OCI-LY1 (cell line): ENCODE measurements around the gene ATP8B1.

Experiments
- H2AFZ ChIP-seq: fragments of 200-600 bp; sonication (generic), shearing (Covaris generic); 2 replicates; pipeline ENCODE4 v1.6.0; 2014; ENCODE audit warnings: antibody characterized with exemption, mild to moderate bottlenecking, low read length
- H3F3A ChIP-seq: fragments of 200-600 bp; sonication (generic), shearing (Covaris generic); 2 replicates; pipeline ENCODE4 v1.6.0; 2014; ENCODE audit warnings: mild to moderate bottlenecking, antibody characterized with exemption, low read length, moderate library complexity; ENCODE audit not compliant: insufficient read depth
- H3K27ac ChIP-seq: fragments of 200-600 bp; sonication (generic); 2 replicates; pipeline ENCODE4 v1.5.1; 2014; ENCODE audit warnings: low read length, mixed run types, mild to moderate bottlenecking, low read depth; ENCODE audit not compliant: poor library complexity, severe bottlenecking
- H3K27me3 ChIP-seq: fragments of 200-600 bp; sonication (generic); 2 replicates; pipeline ENCODE4 v1.6.0; 2014; ENCODE audit warnings: antibody characterized with exemption, mild to moderate bottlenecking, low read length, moderate library complexity; ENCODE audit not compliant: insufficient read depth
- H3K36me3 ChIP-seq: fragments of 200-600 bp; sonication (generic); 2 replicates; pipeline ENCODE4 v1.6.1; 2014; ENCODE audit warnings: mild to moderate bottlenecking, antibody characterized with exemption, low read length, moderate library complexity, mixed read lengths; ENCODE audit not compliant: insufficient read depth
- H3K4me1 ChIP-seq: fragments of 200-600 bp; sonication (generic); 2 replicates; pipeline ENCODE4 v1.5.1; 2014; ENCODE audit warnings: mild to moderate bottlenecking, low read length, moderate library complexity; ENCODE audit not compliant: insufficient read depth, severe bottlenecking
- H3K4me2 ChIP-seq: fragments of 200-600 bp; sonication (generic), shearing (Covaris generic); 2 replicates; pipeline ENCODE4 v1.6.1; 2014; ENCODE audit warnings: low read length
- H3K4me3 ChIP-seq: fragments of 200-600 bp; sonication (generic); 2 replicates; pipeline ENCODE4 v1.5.1; 2014; ENCODE audit warnings: low read length, low read depth, mild to moderate bottlenecking, mixed read lengths; ENCODE audit not compliant: poor library complexity, severe bottlenecking
- H3K79me2 ChIP-seq: fragments of 200-600 bp; shearing (Covaris generic); 2 replicates; pipeline ENCODE4 v1.6.1; 2016; ENCODE audit warnings: mixed run types, low read length, mixed read lengths; ENCODE audit not compliant: insufficient read depth
- H3K9ac ChIP-seq: fragments of 200-600 bp; sonication (generic), shearing (Covaris generic); 2 replicates; pipeline ENCODE4 v1.6.1; 2014; ENCODE audit warnings: mild to moderate bottlenecking, low read length, mixed read lengths
- H3K9me2 ChIP-seq: fragments of 200-600 bp; sonication (generic), shearing (Covaris generic); 2 replicates; pipeline ENCODE4 v1.6.1; 2014; ENCODE audit warnings: low read depth, mild to moderate bottlenecking, low read length, mixed read lengths
- H3K9me3 ChIP-seq: fragments of 200-600 bp; shearing (Covaris generic); 2 replicates; pipeline ENCODE4 v1.6.1; 2014; ENCODE audit warnings: low read length, mixed read lengths
- H4K20me1 ChIP-seq: fragments of 200-600 bp; sonication (generic), shearing (Covaris generic); 2 replicates; pipeline ENCODE4 v1.6.0; 2016; ENCODE audit warnings: mild to moderate bottlenecking, low read length; ENCODE audit not compliant: insufficient read depth
- EZH2 ChIP-seq: fragments of 200-600 bp; sonication (generic), shearing (Covaris generic); IDR thresholded peaks from 2 replicates; pipeline ENCODE4 v1.8.0; 2017; ENCODE audit warnings: borderline replicate concordance, mixed run types, mild to moderate bottlenecking, antibody characterized with exemption, low read length, moderate library complexity, mixed read lengths
- TF ChIP-seq, protein P1 (sequence below): fragments of 200-600 bp; sonication (generic), shearing (Covaris generic); IDR thresholded peaks from 2 replicates; pipeline ENCODE4 v1.5.1; 2017; ENCODE audit warnings: mild to moderate bottlenecking, antibody characterized with exemption, low read length, moderate library complexity, mixed read lengths

ATP8B1 gene

GRCh38 chr18:57666818-57667497 is 136.2 kb downstream of the ATP8B1 start:
- Histone ChIP-seq H3K9me2 (no peaks in the 10 kb centered on the region), H4K20me1 (0 out of 2 replicates have a peak, but pooled peaks cover 2% of the 10 kb centered on the region), H3K4me1 (peaks cover 11% of the 10 kb centered on the region), H3K27me3 (no peaks in the 10 kb centered on the region), H3K36me3 (0 out of 2 replicates have a peak, but pooled peaks cover under 1% of the 10 kb centered on the region), H3K27ac (no peak overlapping the region), H3K4me2 (no peak overlapping the region), H3K9me3 (0 out of 2 replicates have a peak, but pooled peaks cover under 1% of the 10 kb centered on the region), H3K79me2 (peaks cover 50% of the 10 kb centered on the region), H3F3A (no peaks in the 10 kb centered on the region), H3K9ac (no peak overlapping the region), H3K4me3 (no peak overlapping the region), H2AFZ (no peak overlapping the region)
- TF ChIP-seq, protein P1, sequence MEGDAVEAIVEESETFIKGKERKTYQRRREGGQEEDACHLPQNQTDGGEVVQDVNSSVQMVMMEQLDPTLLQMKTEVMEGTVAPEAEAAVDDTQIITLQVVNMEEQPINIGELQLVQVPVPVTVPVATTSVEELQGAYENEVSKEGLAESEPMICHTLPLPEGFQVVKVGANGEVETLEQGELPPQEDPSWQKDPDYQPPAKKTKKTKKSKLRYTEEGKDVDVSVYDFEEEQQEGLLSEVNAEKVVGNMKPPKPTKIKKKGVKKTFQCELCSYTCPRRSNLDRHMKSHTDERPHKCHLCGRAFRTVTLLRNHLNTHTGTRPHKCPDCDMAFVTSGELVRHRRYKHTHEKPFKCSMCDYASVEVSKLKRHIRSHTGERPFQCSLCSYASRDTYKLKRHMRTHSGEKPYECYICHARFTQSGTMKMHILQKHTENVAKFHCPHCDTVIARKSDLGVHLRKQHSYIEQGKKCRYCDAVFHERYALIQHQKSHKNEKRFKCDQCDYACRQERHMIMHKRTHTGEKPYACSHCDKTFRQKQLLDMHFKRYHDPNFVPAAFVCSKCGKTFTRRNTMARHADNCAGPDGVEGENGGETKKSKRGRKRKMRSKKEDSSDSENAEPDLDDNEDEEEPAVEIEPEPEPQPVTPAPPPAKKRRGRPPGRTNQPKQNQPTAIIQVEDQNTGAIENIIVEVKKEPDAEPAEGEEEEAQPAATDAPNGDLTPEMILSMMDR = no peak
- TF ChIP-seq EZH2 = no peak

DNA sequence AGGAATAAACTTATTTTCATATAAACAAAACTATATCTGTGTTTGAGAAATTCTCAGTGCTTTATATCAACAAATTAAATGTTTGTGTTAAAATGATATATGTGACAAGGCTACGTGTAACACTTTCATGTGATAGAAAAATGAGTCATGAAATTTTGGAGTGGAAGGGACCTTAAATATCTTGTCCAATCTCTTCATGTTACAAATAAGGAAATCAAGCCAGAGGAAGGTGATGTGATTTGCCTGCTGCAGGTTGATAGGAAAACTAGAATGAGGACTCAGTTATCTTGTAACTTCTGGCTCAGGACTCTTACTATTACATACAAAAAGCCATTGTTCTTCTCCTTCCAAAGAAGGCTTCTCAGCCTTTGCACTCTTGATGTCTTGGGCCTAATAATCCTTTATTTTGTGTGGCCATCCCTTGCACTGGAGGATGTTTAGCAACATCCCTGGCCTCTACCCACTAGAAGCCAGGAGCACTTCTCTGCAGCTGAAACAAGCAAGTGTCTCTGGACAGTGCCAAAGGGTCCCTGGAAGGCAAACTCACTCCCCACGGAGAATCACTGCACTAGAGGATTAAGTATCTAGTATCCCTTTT is 138.4 kb downstream of the ATP8B1 start:
- H2AFZ ChIP-seq = no peak overlapping the region
- H3K79me2 ChIP-seq = peaks cover 48% of the 10 kb centered on the region
- H3F3A ChIP-seq = no peaks in the 10 kb centered on the region
- no peaks in the 10 kb centered on the region; the same call in 1 of the 2 replicates for H3K36me3 ChIP-seq
- H4K20me1 ChIP-seq = 0 out of 2 replicates have a peak, but pooled peaks cover 2% of the 10 kb centered on the region
- no peak overlapping the region for H3K9ac ChIP-seq
- no peaks in the 10 kb centered on the region for H3K27me3 ChIP-seq
- H3K4me2 ChIP-seq = no peak overlapping the region
- H3K9me2 ChIP-seq = no peaks in the 10 kb centered on the region
- H3K4me3 ChIP-seq = no peak overlapping the region
- TF ChIP-seq, protein P1 = no peak
- TF ChIP-seq EZH2 = no peak
- H3K27ac ChIP-seq = no peak overlapping the region
- H3K9me3 ChIP-seq = no peaks in the 10 kb centered on the region
- H3K4me1 ChIP-seq = peaks cover 11% of the 10 kb centered on the region

- Histone ChIP-seq H3K27me3 (no peaks in the 10 kb centered on the region), H3K4me2 (no peak overlapping the region), H3K27ac (no peak overlapping the region), H3K9ac (no peak overlapping the region), H4K20me1 (0 out of 2 replicates have a peak, but pooled peaks cover 2% of the 10 kb centered on the region), H3K9me3 (peaks cover under 1% of the 10 kb centered on the region; the same call in 1 of the 2 replicates), H3K79me2 (peaks cover 48% of the 10 kb centered on the region), H3K36me3 (peaks cover 2% of the 10 kb centered on the region), H2AFZ (no peak overlapping the region), H3K4me3 (no peak overlapping the region), H3F3A (no peaks in the 10 kb centered on the region), H3K9me2 (no peaks in the 10 kb centered on the region), H3K4me1 (peaks cover 4% of the 10 kb centered on the region)
- TF ChIP-seq, protein P1 = no peak
- no peak for TF ChIP-seq EZH2
These were observed 142.2 kb downstream of the ATP8B1 start for GRCh38 chr18:57660961-57661360.
